Endodermal cell (in vitro differentiated cells): ENCODE results near the gene DEFB129. TPM values are rescaled to one million over a fixed set of nuclear protein-coding genes. Genes with fewer than 3 reads are reported as not detected.

Source experiments
- DNase-seq: peaks from one replicate; pipeline ENCODE4 v3.0.0-alpha.2; 2017
- H3K27ac ChIP-seq: 2 replicates; pipeline ENCODE4 v1.5.1; 2013; ENCODE audit warnings: mild to moderate bottlenecking, low read depth, low read length, moderate library complexity
- H3K27me3 ChIP-seq: 2 replicates; pipeline ENCODE4 v1.6.1; 2013; ENCODE audit warnings: mild to moderate bottlenecking, low read length, moderate library complexity; ENCODE audit not compliant: insufficient read depth, control insufficient read depth, poor library complexity, severe bottlenecking
- H3K36me3 ChIP-seq: 2 replicates; pipeline ENCODE4 v1.7.0; 2013; ENCODE audit warnings: mild to moderate bottlenecking, low read length, moderate library complexity; ENCODE audit not compliant: control insufficient read depth, insufficient read depth
- H3K4me1 ChIP-seq: one replicate; pipeline ENCODE4 v1.7.0; 2013; ENCODE audit warnings: low read length; ENCODE audit not compliant: control insufficient read depth, insufficient read depth
- H3K4me3 ChIP-seq: 2 replicates; pipeline ENCODE4 v1.5.1; 2013; ENCODE audit warnings: mild to moderate bottlenecking, low read length, moderate library complexity
- H3K9ac ChIP-seq: 2 replicates; pipeline ENCODE4 v1.6.1; 2013; ENCODE audit warnings: mild to moderate bottlenecking, low read length, moderate library complexity; ENCODE audit not compliant: poor library complexity, severe bottlenecking; ENCODE audit errors: extremely low read depth
- H3K9me3 ChIP-seq: 2 replicates; pipeline ENCODE4 v1.6.1; 2013; ENCODE audit warnings: mild to moderate bottlenecking, low read length, moderate library complexity; ENCODE audit not compliant: control insufficient read depth
- H3K27ac Mint-ChIP-seq: 2 replicates; pipeline ENCODE4 v1.8.0; 2020; ENCODE audit warnings: mixed read lengths
- H3K27me3 Mint-ChIP-seq: 2 replicates; pipeline ENCODE4 v1.8.0; 2021; ENCODE audit warnings: mild to moderate bottlenecking, mixed read lengths; ENCODE audit not compliant: insufficient read depth
- H3K36me3 Mint-ChIP-seq: 2 replicates; pipeline ENCODE4 v1.8.0; 2020; ENCODE audit warnings: low read depth, mixed read lengths
- H3K4me1 Mint-ChIP-seq: 2 replicates; pipeline ENCODE4 v1.8.0; 2020; ENCODE audit warnings: mixed read lengths
- H3K4me3 Mint-ChIP-seq: 2 replicates; pipeline ENCODE4 v1.8.0; 2020; ENCODE audit warnings: mild to moderate bottlenecking, moderate library complexity, mixed read lengths
- H3K9me3 Mint-ChIP-seq: 2 replicates; pipeline ENCODE4 v1.8.0; 2020; ENCODE audit warnings: mild to moderate bottlenecking, mixed read lengths
- CTCF ChIP-seq: fragments of 200-600 bp; sonication (generic); conservative IDR thresholded peaks from 2 replicates; pipeline ENCODE4 v1.5.0; 2021; ENCODE audit warnings: antibody characterized with exemption, mild to moderate bottlenecking
- WGBS, 2 experiments: methylation state at CpG; one replicate each; pipeline versions ENCODE4 v1.1.5 to v1.1.7; 2013; ENCODE audit warnings: missing lambda C conversion rate in 2 of 2, mixed read lengths in 1 of 2; ENCODE audit not compliant: insufficient coverage in 1 of 2, insufficient read length in 1 of 2; 5-methylcytosine and 5-hydroxymethylcytosine counted together
- total RNA-seq, 2 donors: library from RNA; stranded (reverse); fragmentation: NEBNext Ultra II Directional in 1 of 2; extraction: Animal tissue kit (Norgen Biotek cat#: 25700) in 1 of 2; gene quantifications; 2 replicates in 1 of 2; 3 replicates in 1 of 2; pipeline ENCODE4 v1.2.1, GENCODE V29; 2021

DEFB129 gene
- total RNA-seq, 2 donors from 2014 or later: not detected

GRCh38 chr20:276620-277495 is 49.8 kb downstream of the DEFB129 start:
- Histone ChIP-seq H3K27ac (no peak overlapping the region), H3K4me3 (no peak overlapping the region), H3K9ac (no peak overlapping the region), H3K9me3 (no peaks in the 10 kb centered on the region), H3K4me1 (no peaks in the 10 kb centered on the region), H3K27me3 (no peaks in the 10 kb centered on the region), H3K36me3 (peaks cover 29% of the 10 kb centered on the region)
- Mint-ChIP-seq H3K27ac (no peak overlapping the region), H3K36me3 (peaks cover 65% of the 10 kb centered on the region), H3K27me3 (peaks cover 7% of the 10 kb centered on the region), H3K4me1 (peaks cover 2% of the 10 kb centered on the region), H3K4me3 (no peak overlapping the region), H3K9me3 (peaks cover 3% of the 10 kb centered on the region)
- no peak for TF ChIP-seq CTCF
- 95 to 100% methylated on average over 4 to 11 of the region's 12 CpGs for WGBS, 2 experiments
- DNase-seq: peak; percentile 32

GRCh38 chr20:277496-277781 is 50.4 kb downstream of the DEFB129 start:
- Mint-ChIP-seq H3K9me3 (peaks cover 3% of the 10 kb centered on the region), H3K4me3 (no peak overlapping the region), H3K36me3 (peaks cover 63% of the 10 kb centered on the region), H3K27ac (no peak overlapping the region), H3K4me1 (peaks cover 6% of the 10 kb centered on the region), H3K27me3 (peaks cover 7% of the 10 kb centered on the region)
- Histone ChIP-seq H3K4me3 (no peak overlapping the region), H3K9ac (no peak overlapping the region), H3K4me1 (no peaks in the 10 kb centered on the region), H3K9me3 (no peaks in the 10 kb centered on the region), H3K36me3 (peaks cover 28% of the 10 kb centered on the region), H3K27me3 (no peaks in the 10 kb centered on the region), H3K27ac (no peak overlapping the region)
- TF ChIP-seq CTCF: no peak
- DNase-seq: no peak
- 42 to 44% methylated on average over 2 of the region's 3 CpGs for WGBS, 2 experiments

- no peak for TF ChIP-seq CTCF
- peaks cover 6% of the 10 kb centered on the region for H3K4me1 Mint-ChIP-seq
- WGBS, 2 experiments: 80 to 100% methylated on average over 1 to 5 of the region's 5 CpGs
- DNase-seq: no peak
- Histone ChIP-seq H3K4me3 (no peak overlapping the region), H3K36me3 (peaks cover 28% of the 10 kb centered on the region), H3K9me3 (no peaks in the 10 kb centered on the region), H3K27ac (no peak overlapping the region), H3K9ac (no peak overlapping the region), H3K4me1 (no peaks in the 10 kb centered on the region), H3K27me3 (no peaks in the 10 kb centered on the region)
- peaks cover 3% of the 10 kb centered on the region for H3K9me3 Mint-ChIP-seq
- no peak overlapping the region for H3K27ac Mint-ChIP-seq
- peaks cover 59% of the 10 kb centered on the region for H3K36me3 Mint-ChIP-seq
- H3K27me3 Mint-ChIP-seq: peaks cover 7% of the 10 kb centered on the region
- H3K4me3 Mint-ChIP-seq: peak overlapping the region; percentile 39
These were observed 51.1 kb downstream of the DEFB129 start for GRCh38 chr20:278181-278580.
